Ectodermal cell (in vitro differentiated cells): ENCODE data around the gene ITGB8.

ENCODE experiments used
- H3K27ac ChIP-seq: 2 replicates; pipeline ENCODE4 v1.7.0; 2013; ENCODE audit warnings: mild to moderate bottlenecking, low read depth, low read length; ENCODE audit not compliant: insufficient read depth, poor library complexity, severe bottlenecking
- H3K27me3 ChIP-seq: 2 replicates; pipeline ENCODE4 v1.7.0; 2013; ENCODE audit warnings: mild to moderate bottlenecking, low read length; ENCODE audit not compliant: insufficient read depth, control insufficient read depth, poor library complexity, severe bottlenecking
- H3K36me3 ChIP-seq: one replicate; pipeline ENCODE4 v1.7.0; 2013; ENCODE audit warnings: low read length; ENCODE audit not compliant: control insufficient read depth, insufficient read depth
- H3K4me1 ChIP-seq: one replicate; pipeline ENCODE4 v1.7.0; 2013; ENCODE audit warnings: low read length; ENCODE audit not compliant: control insufficient read depth, insufficient read depth
- H3K4me3 ChIP-seq: 2 replicates; pipeline ENCODE4 v1.7.0; 2013; ENCODE audit warnings: low read depth, low read length, control low read depth; ENCODE audit not compliant: insufficient read depth
- H3K9me3 ChIP-seq: 2 replicates; pipeline ENCODE4 v1.7.0; 2013; ENCODE audit warnings: mild to moderate bottlenecking, low read length, moderate library complexity; ENCODE audit not compliant: control insufficient read depth
- WGBS, 2 experiments: methylation state at CpG; one replicate each; pipeline ENCODE4 v1.1.7; 2013; ENCODE audit warnings: missing lambda C conversion rate in 2 of 2; 5-methylcytosine and 5-hydroxymethylcytosine counted together

The ITGB8 gene

GRCh38 chr7:20409961-20410360 is 79.3 kb downstream of the ITGB8 start:
- no peaks in the 10 kb centered on the region for H3K36me3 ChIP-seq
- peaks cover 7% of the 10 kb centered on the region for H3K4me1 ChIP-seq
- H3K27me3 ChIP-seq: no peaks in the 10 kb centered on the region
- 91 to 97% methylated on average over 4 to 5 of the region's 5 CpGs for WGBS, 2 experiments
- no peak overlapping the region for H3K4me3 ChIP-seq
- no peaks in the 10 kb centered on the region for H3K9me3 ChIP-seq
- no peak overlapping the region for H3K27ac ChIP-seq

- Histone ChIP-seq H3K36me3 (no peaks in the 10 kb centered on the region), H3K4me3 (no peak overlapping the region), H3K4me1 (peaks cover 7% of the 10 kb centered on the region), H3K9me3 (no peaks in the 10 kb centered on the region), H3K27ac (no peak overlapping the region), H3K27me3 (no peaks in the 10 kb centered on the region)
- 85 to 96% methylated on average over 2 of the region's 2 CpGs for WGBS, 2 experiments
Observed at GRCh38 chr7:20411372-20411771, 80.7 kb downstream of the ITGB8 start.

- H3K27ac ChIP-seq: no peak overlapping the region
- 100% methylated on average over 1 of the region's 1 CpG; no CpG with 5 or more reads in 1 of the 2 experiments for WGBS, 2 experiments
- no peak overlapping the region for H3K4me3 ChIP-seq
- no peaks in the 10 kb centered on the region for H3K9me3 ChIP-seq
- no peaks in the 10 kb centered on the region for H3K36me3 ChIP-seq
- H3K4me1 ChIP-seq: peaks cover 7% of the 10 kb centered on the region
- H3K27me3 ChIP-seq: no peaks in the 10 kb centered on the region
Observed at GRCh38 chr7:20412032-20412431, 81.3 kb downstream of the ITGB8 start.

- WGBS, 2 experiments: 100% methylated on average over 1 of the region's 1 CpG
- H3K36me3 ChIP-seq: no peaks in the 10 kb centered on the region
- H3K9me3 ChIP-seq: no peaks in the 10 kb centered on the region
Observed at GRCh38 chr7:20417260-20417659, 86.6 kb downstream of the ITGB8 start.

GRCh38 chr7:20417675-20418382 is 87.1 kb downstream of the ITGB8 start:
- 92 to 94% methylated on average over 3 of the region's 3 CpGs for WGBS, 2 experiments
- Histone ChIP-seq H3K36me3 (no peaks in the 10 kb centered on the region), H3K9me3 (no peaks in the 10 kb centered on the region), H3K27ac (no peak overlapping the region), H3K27me3 (no peaks in the 10 kb centered on the region), H3K4me3 (no peak overlapping the region), H3K4me1 (no peaks in the 10 kb centered on the region)

More at GRCh38 chr7:20417260-20417659, 86.6 kb downstream of the ITGB8 start:
- Histone ChIP-seq H3K27ac (no peak overlapping the region), H3K4me1 (no peaks in the 10 kb centered on the region), H3K27me3 (no peaks in the 10 kb centered on the region), H3K4me3 (no peak overlapping the region)

- Histone ChIP-seq H3K9me3 (no peaks in the 10 kb centered on the region), H3K27ac (no peak overlapping the region), H3K4me1 (no peaks in the 10 kb centered on the region), H3K36me3 (no peaks in the 10 kb centered on the region), H3K27me3 (no peaks in the 10 kb centered on the region), H3K4me3 (no peak overlapping the region)
- 92 to 93% methylated on average over 6 of the region's 6 CpGs for WGBS, 2 experiments
Observed at GRCh38 chr7:20424500-20424899, 93.8 kb downstream of the ITGB8 start.

GRCh38 chr7:20430664-20431063 is 100.0 kb downstream of the ITGB8 start:
- 90 to 94% methylated on average over 2 to 3 of the region's 3 CpGs for WGBS, 2 experiments
- H3K36me3 ChIP-seq: no peaks in the 10 kb centered on the region
- H3K4me1 ChIP-seq: no peaks in the 10 kb centered on the region
- no peak overlapping the region for H3K27ac ChIP-seq
- H3K9me3 ChIP-seq: no peaks in the 10 kb centered on the region
- no peaks in the 10 kb centered on the region for H3K27me3 ChIP-seq
- H3K4me3 ChIP-seq: no peak overlapping the region

GRCh38 chr7:20431146-20431545 is 100.4 kb downstream of the ITGB8 start:
- Histone ChIP-seq H3K27ac (no peak overlapping the region), H3K36me3 (no peaks in the 10 kb centered on the region), H3K27me3 (no peaks in the 10 kb centered on the region), H3K4me1 (no peaks in the 10 kb centered on the region), H3K4me3 (no peak overlapping the region), H3K9me3 (no peaks in the 10 kb centered on the region)
- WGBS, 2 experiments: 84 to 92% methylated on average over 2 of the region's 2 CpGs

- Histone ChIP-seq H3K9me3 (no peaks in the 10 kb centered on the region), H3K36me3 (no peaks in the 10 kb centered on the region), H3K27me3 (no peaks in the 10 kb centered on the region), H3K27ac (no peak overlapping the region), H3K4me3 (no peak overlapping the region), H3K4me1 (no peaks in the 10 kb centered on the region)
- WGBS, 2 experiments: 95 to 97% methylated on average over 4 of the region's 4 CpGs
Observed at GRCh38 chr7:20432071-20432470, 101.4 kb downstream of the ITGB8 start.

GRCh38 chr7:20435305-20435704 is 104.6 kb downstream of the ITGB8 start:
- no peaks in the 10 kb centered on the region for H3K4me1 ChIP-seq
- no peak overlapping the region for H3K27ac ChIP-seq
- no peaks in the 10 kb centered on the region for H3K9me3 ChIP-seq
- H3K36me3 ChIP-seq: no peaks in the 10 kb centered on the region
- no peak overlapping the region for H3K4me3 ChIP-seq
- no peaks in the 10 kb centered on the region for H3K27me3 ChIP-seq
- WGBS, 2 experiments: 90 to 97% methylated on average over 2 to 3 of the region's 3 CpGs

GRCh38 chr7:20438248-20438647 is 107.5 kb downstream of the ITGB8 start:
- no peak overlapping the region for H3K27ac ChIP-seq
- H3K4me1 ChIP-seq: no peaks in the 10 kb centered on the region
- H3K9me3 ChIP-seq: no peaks in the 10 kb centered on the region
- H3K27me3 ChIP-seq: no peaks in the 10 kb centered on the region
- H3K4me3 ChIP-seq: no peak overlapping the region
- no peaks in the 10 kb centered on the region for H3K36me3 ChIP-seq
